Natural killer cell (primary cell): Measurements from ENCODE around the gene MAFB. TPM values are rescaled to one million over a fixed set of nuclear protein-coding genes. Genes with fewer than 3 reads are reported as not detected.

Experiments
- ATAC-seq, 3 donors: fragments of 150-1000 bp in 2 of 3; fragments of 200-7000 bp in 1 of 3; cut with Tn5 transposase; 1 replicate in 1 of 3; 2 replicates in 2 of 3; pipeline ENCODE4 v1.10.0; 2021; ENCODE audit warnings: mild to moderate bottlenecking in 2 of 3, moderate library complexity in 2 of 3
- DNase-seq, 2 donors: peaks; one replicate each; pipeline versions ENCODE4 v3.0.0 to v3.0.0-alpha.2; 2013 to 2021; ENCODE audit warnings: mixed read lengths in 1 of 2
- H3K27ac ChIP-seq: one replicate; pipeline ENCODE4 v1.5.1; 2013; ENCODE audit warnings: mild to moderate bottlenecking, low read length
- H3K27me3 ChIP-seq: one replicate; pipeline ENCODE4 v1.6.1; 2013; ENCODE audit warnings: low read length; ENCODE audit not compliant: control insufficient read depth, insufficient read depth
- H3K36me3 ChIP-seq: one replicate; pipeline ENCODE4 v1.6.1; 2013; ENCODE audit warnings: low read length; ENCODE audit not compliant: control insufficient read depth, insufficient read depth
- H3K4me1 ChIP-seq: one replicate; pipeline ENCODE4 v1.6.1; 2013; ENCODE audit warnings: low read length; ENCODE audit not compliant: control insufficient read depth, insufficient read depth
- H3K4me3 ChIP-seq: one replicate; pipeline ENCODE4 v1.5.1; 2013; ENCODE audit warnings: low read length
- H3K9me3 ChIP-seq: one replicate; pipeline ENCODE4 v1.6.1; 2013; ENCODE audit warnings: low read length; ENCODE audit not compliant: control insufficient read depth, insufficient read depth
- H3K27ac Mint-ChIP-seq, 2 donors: one replicate each; pipeline ENCODE4 v1.8.0; 2022; ENCODE audit warnings: mild to moderate bottlenecking in 2 of 2, mixed read lengths in 2 of 2, moderate library complexity in 1 of 2
- H3K27me3 Mint-ChIP-seq, 2 donors: one replicate each; pipeline ENCODE4 v1.8.0; 2022; ENCODE audit warnings: low read depth in 2 of 2, mixed read lengths in 2 of 2
- H3K36me3 Mint-ChIP-seq: one replicate; pipeline ENCODE4 v1.8.0; 2022; ENCODE audit warnings: mixed read lengths
- H3K4me1 Mint-ChIP-seq, 2 donors: one replicate each; pipeline ENCODE4 v1.8.0; 2022; ENCODE audit warnings: mixed read lengths in 2 of 2
- H3K4me3 Mint-ChIP-seq: one replicate; pipeline ENCODE4 v1.8.0; 2022; ENCODE audit warnings: mild to moderate bottlenecking, moderate library complexity, mixed read lengths
- H3K9me3 Mint-ChIP-seq, 2 donors: one replicate each; pipeline ENCODE4 v1.8.0; 2022; ENCODE audit warnings: mixed read lengths in 2 of 2
- WGBS: methylation state at CpG from one replicate; pipeline ENCODE4 v1.1.7; 2013; ENCODE audit warnings: missing lambda C conversion rate; ENCODE audit not compliant: insufficient coverage; 5-methylcytosine and 5-hydroxymethylcytosine counted together
- intact Hi-C: fragments of 100-400 bp; cut with micrococcal nuclease; formaldehyde crosslinking; loops from one replicate; pipeline ENCODE4 v1.14.2; 2022
- total RNA-seq, 4 donors: library from RNA; stranded (reverse); fragments of 120-200 nt in 1 of 4; gene quantifications; one replicate each; pipeline versions ENCODE4 v1.2.3 to v1.2.4, GENCODE V29; 2013 to 2022
- TF ChIP-seq, protein P1 (sequence below): fragments of 200-600 bp; IDR thresholded peaks from one replicate; pipeline ENCODE4 v1.8.0; 2022; ENCODE audit warnings: antibody characterized with exemption

The MAFB gene
- total RNA-seq, 3 donors from 2014 or later (not counting 1 experiment from before 2014, with no cell fraction given) = 10.3 to 38.9 (median 19.7) TPM

DNA sequence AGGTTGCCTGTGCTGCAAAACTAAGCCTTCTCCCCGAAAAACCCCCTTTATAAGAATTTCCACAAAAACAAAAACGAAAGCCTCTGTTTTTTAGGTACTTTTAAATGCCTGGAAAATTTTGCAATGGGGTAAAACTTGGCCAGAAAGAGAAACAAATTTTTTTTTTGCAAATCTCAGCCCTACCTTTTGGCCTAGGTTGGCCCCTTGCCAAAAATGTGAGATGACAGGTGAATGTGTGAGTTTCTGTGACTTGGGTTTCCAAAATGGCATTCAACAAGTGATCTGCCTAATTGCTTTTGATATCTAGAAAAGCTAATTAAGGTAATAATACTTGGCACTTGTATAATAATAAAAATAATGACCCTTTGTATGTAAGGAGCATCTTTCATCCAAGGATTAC, 48.4 kb downstream of the MAFB start:
- DNase-seq (no peak), ATAC-seq (no peak)
- TF ChIP-seq, protein P1, sequence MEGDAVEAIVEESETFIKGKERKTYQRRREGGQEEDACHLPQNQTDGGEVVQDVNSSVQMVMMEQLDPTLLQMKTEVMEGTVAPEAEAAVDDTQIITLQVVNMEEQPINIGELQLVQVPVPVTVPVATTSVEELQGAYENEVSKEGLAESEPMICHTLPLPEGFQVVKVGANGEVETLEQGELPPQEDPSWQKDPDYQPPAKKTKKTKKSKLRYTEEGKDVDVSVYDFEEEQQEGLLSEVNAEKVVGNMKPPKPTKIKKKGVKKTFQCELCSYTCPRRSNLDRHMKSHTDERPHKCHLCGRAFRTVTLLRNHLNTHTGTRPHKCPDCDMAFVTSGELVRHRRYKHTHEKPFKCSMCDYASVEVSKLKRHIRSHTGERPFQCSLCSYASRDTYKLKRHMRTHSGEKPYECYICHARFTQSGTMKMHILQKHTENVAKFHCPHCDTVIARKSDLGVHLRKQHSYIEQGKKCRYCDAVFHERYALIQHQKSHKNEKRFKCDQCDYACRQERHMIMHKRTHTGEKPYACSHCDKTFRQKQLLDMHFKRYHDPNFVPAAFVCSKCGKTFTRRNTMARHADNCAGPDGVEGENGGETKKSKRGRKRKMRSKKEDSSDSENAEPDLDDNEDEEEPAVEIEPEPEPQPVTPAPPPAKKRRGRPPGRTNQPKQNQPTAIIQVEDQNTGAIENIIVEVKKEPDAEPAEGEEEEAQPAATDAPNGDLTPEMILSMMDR = no peak
- Histone ChIP-seq H3K36me3 (no peaks in the 10 kb centered on the region), H3K27ac (no peak overlapping the region), H3K4me3 (no peak overlapping the region), H3K9me3 (no peaks in the 10 kb centered on the region), H3K27me3 (no peaks in the 10 kb centered on the region), H3K4me1 (no peaks in the 10 kb centered on the region)
- WGBS = 86% methylated on average over 1 of the region's 2 CpGs
- Mint-ChIP-seq H3K27me3 (peaks cover 0 to 15% of the 10 kb centered on the region in 2 donors), H3K4me3 (no peak overlapping the region), H3K9me3 (peaks cover 0 to 3% of the 10 kb centered on the region in 2 donors), H3K4me1 (no peaks in the 10 kb centered on the region), H3K36me3 (no peaks in the 10 kb centered on the region), H3K27ac (no peak overlapping the region)
- intact Hi-C loops = no loop called here

DNA sequence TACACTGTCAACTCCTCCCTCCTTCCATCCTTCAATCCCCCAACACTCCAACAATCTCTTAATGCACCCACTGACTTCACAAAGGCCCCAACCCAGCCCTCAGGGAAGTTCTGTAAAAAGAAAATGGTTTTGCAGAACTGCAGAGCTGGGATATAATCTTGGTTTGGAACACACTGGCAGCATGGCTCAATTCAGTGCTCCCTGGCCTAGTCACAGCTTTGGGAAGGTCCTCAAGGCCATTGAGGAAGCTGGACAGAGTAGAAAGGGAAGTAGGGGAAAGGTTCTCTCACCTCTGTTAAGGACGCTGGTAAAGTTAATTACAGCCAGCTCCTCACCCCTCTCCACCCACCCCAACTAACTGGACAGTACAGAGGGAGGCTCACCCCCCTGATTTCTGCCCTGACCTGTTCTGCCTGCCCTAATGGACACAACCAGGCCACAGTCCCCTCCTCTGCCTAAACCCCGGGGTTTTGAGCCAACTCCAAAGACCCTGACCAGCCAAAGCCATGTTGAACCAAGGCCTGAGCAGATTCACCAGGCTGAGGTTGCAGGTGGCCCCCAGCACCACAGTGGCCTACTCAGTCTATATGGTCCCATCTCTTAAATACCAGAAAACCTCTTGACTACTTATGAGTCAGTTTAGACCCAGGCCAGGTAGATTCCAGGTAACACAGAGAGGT, 49.2 kb downstream of the MAFB start:
- DNase-seq (no peak), ATAC-seq (no peak)
- no peak overlapping the region for H3K4me3 Mint-ChIP-seq
- Histone ChIP-seq H3K36me3 (no peaks in the 10 kb centered on the region), H3K27me3 (no peaks in the 10 kb centered on the region), H3K4me3 (no peak overlapping the region), H3K27ac (no peak overlapping the region), H3K4me1 (no peaks in the 10 kb centered on the region), H3K9me3 (no peaks in the 10 kb centered on the region)
- intact Hi-C loops = no loop called here
- 77% methylated on average over 2 of the region's 2 CpGs for WGBS
- H3K27ac Mint-ChIP-seq = no peak overlapping the region
- H3K36me3 Mint-ChIP-seq = no peaks in the 10 kb centered on the region
- H3K4me1 Mint-ChIP-seq = no peaks in the 10 kb centered on the region
- H3K27me3 Mint-ChIP-seq = peaks cover 0 to 15% of the 10 kb centered on the region in 2 donors
- TF ChIP-seq, protein P1 = no peak
- H3K9me3 Mint-ChIP-seq = peaks cover 0 to 3% of the 10 kb centered on the region in 2 donors

DNA sequence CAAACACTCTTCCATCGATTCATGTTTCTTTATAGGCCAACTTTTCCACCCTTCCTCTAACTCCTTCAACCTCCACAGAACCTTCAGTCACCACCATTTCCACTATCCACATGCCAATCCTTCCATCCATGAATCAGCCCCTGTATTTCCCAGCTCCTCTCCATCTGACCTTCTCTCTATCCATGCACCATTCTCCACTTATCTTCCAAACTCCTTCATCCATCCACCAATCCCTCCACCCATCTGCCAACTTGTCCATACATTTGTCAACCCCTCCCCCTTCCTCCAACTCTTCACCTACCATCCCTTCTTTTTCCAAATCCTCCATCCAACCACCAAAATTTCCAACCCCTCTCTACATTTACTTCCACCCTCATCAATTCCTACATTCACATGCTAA, 49.9 kb downstream of the MAFB start:
- intact Hi-C loops = no loop called here
- H3K4me3 Mint-ChIP-seq = no peak overlapping the region
- Histone ChIP-seq H3K4me3 (no peak overlapping the region), H3K9me3 (no peaks in the 10 kb centered on the region), H3K4me1 (no peaks in the 10 kb centered on the region), H3K36me3 (no peaks in the 10 kb centered on the region), H3K27me3 (no peaks in the 10 kb centered on the region), H3K27ac (no peak overlapping the region)
- DNase-seq = no peak
- no peak overlapping the region for H3K27ac Mint-ChIP-seq
- peaks cover 0 to 3% of the 10 kb centered on the region in 2 donors for H3K9me3 Mint-ChIP-seq
- TF ChIP-seq, protein P1 = no peak
- 51% methylated on average over 1 of the region's 1 CpG for WGBS
- no peaks in the 10 kb centered on the region for H3K36me3 Mint-ChIP-seq
- H3K4me1 Mint-ChIP-seq = no peaks in the 10 kb centered on the region
- ATAC-seq = no peak
- peaks cover 0 to 15% of the 10 kb centered on the region in 2 donors for H3K27me3 Mint-ChIP-seq

DNA sequence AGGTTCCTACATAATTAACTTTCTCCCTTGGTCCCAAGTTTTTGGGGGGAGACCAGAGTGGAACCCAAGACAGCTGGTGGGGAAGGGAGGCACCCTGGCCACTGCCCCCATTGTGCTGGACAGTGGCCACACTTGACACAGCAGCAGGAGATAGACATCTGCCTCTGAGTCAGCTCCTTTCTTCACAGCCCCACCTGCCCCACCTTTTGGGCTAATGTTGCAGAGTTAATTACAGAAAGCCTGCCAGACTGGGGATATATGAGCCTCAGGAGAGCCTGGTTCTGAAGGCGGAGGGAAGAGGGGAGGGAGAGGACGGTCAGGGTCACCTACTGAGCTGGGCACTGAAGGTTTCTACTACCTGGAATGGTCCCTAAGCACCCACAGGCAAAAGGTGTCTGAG, 50.6 kb downstream of the MAFB start:
- TF ChIP-seq, protein P1 = no peak
- Mint-ChIP-seq H3K27me3 (peaks cover 0 to 15% of the 10 kb centered on the region in 2 donors), H3K9me3 (peaks cover 0 to 3% of the 10 kb centered on the region in 2 donors), H3K27ac (no peak overlapping the region), H3K4me1 (no peaks in the 10 kb centered on the region), H3K36me3 (no peaks in the 10 kb centered on the region), H3K4me3 (no peak overlapping the region)
- H3K27me3 ChIP-seq = no peaks in the 10 kb centered on the region
- H3K4me3 ChIP-seq = no peak overlapping the region
- H3K4me1 ChIP-seq = no peaks in the 10 kb centered on the region
- ATAC-seq (no peak), DNase-seq (no peak)
- H3K9me3 ChIP-seq = no peaks in the 10 kb centered on the region
- intact Hi-C loops = no loop called here
- H3K36me3 ChIP-seq = no peaks in the 10 kb centered on the region
- WGBS = 90% methylated on average over 2 of the region's 2 CpGs
- no peak overlapping the region for H3K27ac ChIP-seq
